Motor neuron (in vitro differentiated cells): ENCODE results near the gene DIPK1B. TPM values are rescaled to one million over a fixed set of nuclear protein-coding genes. Genes with fewer than 3 reads are reported as not detected.
A peak's percentile ranks its signal among the peaks of the same experiment; 100 is the strongest.

Source experiments
- ATAC-seq, 8 experiments: fragments of 200-7000 bp; cut with Tn5 transposase; replicated peaks in 6 of 8; 2 replicates each; pipeline ENCODE4 v1.8.0; 2021; ENCODE audit warnings: mild to moderate bottlenecking in 8 of 8, moderate library complexity in 8 of 8
- H3K27ac ChIP-seq, 2 donors: fragments of 250-450 bp; sonication (Bioruptor Pico); 2 replicates each; pipeline ENCODE4 v1.9.0; 2021; ENCODE audit warnings: antibody characterized with exemption in 2 of 2, mild to moderate bottlenecking in 2 of 2, moderate library complexity in 1 of 2
- H3K4me1 ChIP-seq, 2 donors: fragments of 250-450 bp; sonication (Bioruptor Pico); replicated peaks in 1 of 2; 2 replicates each; pipeline ENCODE4 v1.6.1; 2021; ENCODE audit warnings: antibody characterized with exemption in 2 of 2, mild to moderate bottlenecking in 2 of 2, moderate library complexity in 1 of 2
- H3K4me3 ChIP-seq, 5 donors: fragments of 250-450 bp; sonication (Bioruptor Pico); 2 replicates each; pipeline ENCODE4 v1.9.0; 2021; ENCODE audit warnings: antibody characterized with exemption in 5 of 5, mild to moderate bottlenecking in 5 of 5, moderate library complexity in 4 of 5
- whole genome bisulfite sequencing, 10 experiments: fragments of 450-650 bp; shearing (Covaris generic); methylation state at CpG; one replicate each; pipeline ENCODE4 v1.0.0; 2022; 5-methylcytosine and 5-hydroxymethylcytosine counted together
- in situ Hi-C, 9 experiments: fragments of 400-800 bp; cut with MboI; loops; one replicate each; pipeline ENCODE4 v1.15.0; 2021; ENCODE audit warnings: low sequenced_read_pairs in 9 of 9, low pct_unique_long_range_greater_than_20kb in 2 of 9; ENCODE audit not compliant: unreplicated experiment in 9 of 9
- total RNA-seq, 8 experiments: library from RNA; unstranded; fragments of 300-600 nt; gene quantifications; 2 replicates each; pipeline versions ENCODE4 v1.2.3 to v1.2.4, GENCODE V29; 2022

Gene DIPK1B
- total RNA-seq, 8 experiments from 2014 or later, result 0.92 to 44.3 (median 27.8) TPM

- peaks cover 34 to 48% of the 10 kb centered on the region in 2 donors for H3K4me1 ChIP-seq
- ATAC-seq, result peak in 1 of 8 experiments; percentile 3
- no CpG with 5 or more reads among the region's 19 CpGs for WGBS, 10 experiments
- in situ Hi-C loops, result no loop called here
- no peak overlapping the region for H3K27ac ChIP-seq
- peak overlapping the region in 3 of 5 donors; percentile 38 to 42 (median 38) for H3K4me3 ChIP-seq
These were observed 26.4 kb upstream of the DIPK1B start for GRCh38 chr9:136685790-136686533.

- Histone ChIP-seq H3K4me3 (peak overlapping the region; percentile 22 to 42 (median 38)), H3K4me1 (peaks cover 34 to 53% of the 10 kb centered on the region in 2 donors), H3K27ac (peak overlapping the region in 1 of 2 donors; percentile 22)
- in situ Hi-C loops, result no loop called here
- WGBS, 10 experiments, result no CpG with 5 or more reads among the region's 20 CpGs
- no peak for ATAC-seq
These were observed 25.9 kb upstream of the DIPK1B start for GRCh38 chr9:136686534-136686793.

GRCh38 chr9:136686794-136687711 is 25.3 kb upstream of the DIPK1B start, which contains the start of gene AGPAT2:
TSS of gene AGPAT2 (minus strand) at chr9:136687457. CDS start at chr9:136687357, 100 bp downstream.
- peak within 1 kb of the TSS in 1 of 2 donors; percentile 34 for H3K27ac ChIP-seq

GRCh38 chr9:136687721-136688223 is 24.6 kb upstream of the DIPK1B start:
- H3K4me3 ChIP-seq, result no peak overlapping the region
- H3K27ac ChIP-seq, result peak overlapping the region in 1 of 2 donors; percentile 4
- in situ Hi-C loops, result no loop called here

More at GRCh38 chr9:136686794-136687711, 25.3 kb upstream of the DIPK1B start, which contains the start of gene AGPAT2:
- in situ Hi-C loops, result no loop called here
- Histone ChIP-seq H3K4me1 (peaks cover 34 to 59% of the 10 kb centered on the region in 2 donors), H3K4me3 (peak within 1 kb of the TSS; percentile 22 to 42 (median 38))
- WGBS, 10 experiments, result no CpG with 5 or more reads among the region's 106 CpGs
- peak; percentile 72 to 78 (median 74) for ATAC-seq

GRCh38 chr9:136688274-136689107 is 23.9 kb upstream of the DIPK1B start:
- 20 to 87% (median 46%) methylated on average over 1 to 10 of the region's 21 CpGs; no CpG with 5 or more reads in 2 of the 10 experiments for WGBS, 10 experiments

More at GRCh38 chr9:136687721-136688223, 24.6 kb upstream of the DIPK1B start:
- 34 to 58% methylated on average over 2 to 5 of the region's 37 CpGs; no CpG with 5 or more reads in 8 of the 10 experiments for WGBS, 10 experiments
- peak in 2 of 8 experiments; percentile 9 to 10 for ATAC-seq
- peaks cover 34 to 62% of the 10 kb centered on the region in 2 donors for H3K4me1 ChIP-seq

GRCh38 chr9:136689108-136689460 is 23.3 kb upstream of the DIPK1B start:
- no peak overlapping the region for H3K4me3 ChIP-seq
- no peak for ATAC-seq
- 60 to 88% (median 80%) methylated on average over 1 to 4 of the region's 7 CpGs; no CpG with 5 or more reads in 5 of the 10 experiments for WGBS, 10 experiments
- H3K4me1 ChIP-seq, result peaks cover 26 to 53% of the 10 kb centered on the region in 2 donors
- in situ Hi-C loops, result no loop called here
- H3K27ac ChIP-seq, result no peak overlapping the region

More at GRCh38 chr9:136688274-136689107, 23.9 kb upstream of the DIPK1B start:
- Histone ChIP-seq H3K4me1 (peaks cover 29 to 56% of the 10 kb centered on the region in 2 donors), H3K27ac (no peak overlapping the region), H3K4me3 (no peak overlapping the region)
- in situ Hi-C loops, result no loop called here
- no peak for ATAC-seq

GRCh38 chr9:136690104-136690805 is 22.1 kb upstream of the DIPK1B start:
- in situ Hi-C loops, result no loop called here
- WGBS, 10 experiments, result 80 to 91% (median 86%) methylated on average over 1 to 9 of the region's 25 CpGs; no CpG with 5 or more reads in 4 of the 10 experiments
- H3K4me3 ChIP-seq, result no peak overlapping the region
- H3K27ac ChIP-seq, result no peak overlapping the region
- H3K4me1 ChIP-seq, result peaks cover 18 to 47% of the 10 kb centered on the region in 2 donors
- ATAC-seq, result no peak

- no peak overlapping the region for H3K27ac ChIP-seq
- in situ Hi-C loops, result no loop called here
- peaks cover 12 to 41% of the 10 kb centered on the region in 2 donors for H3K4me1 ChIP-seq
- ATAC-seq, result no peak
- whole genome bisulfite sequencing, 10 experiments, result 80 to 88% methylated on average over 1 of the region's 15 CpGs; no CpG with 5 or more reads in 8 of the 10 experiments
- no peak overlapping the region for H3K4me3 ChIP-seq
These were observed 21.5 kb upstream of the DIPK1B start for GRCh38 chr9:136690806-136691261.

- Histone ChIP-seq H3K4me3 (no peak overlapping the region), H3K4me1 (peaks cover 11 to 41% of the 10 kb centered on the region in 2 donors), H3K27ac (no peak overlapping the region)
- WGBS, 10 experiments, result 61 to 80% methylated on average over 2 to 6 of the region's 29 CpGs; no CpG with 5 or more reads in 8 of the 10 experiments
- ATAC-seq, result peak in 1 of 8 experiments; percentile 4
- in situ Hi-C loops, result no loop called here
These were observed 20.8 kb upstream of the DIPK1B start for GRCh38 chr9:136691316-136692184.

- H3K4me1 ChIP-seq, result peaks cover 11 to 41% of the 10 kb centered on the region in 2 donors
- no peak for ATAC-seq
- in situ Hi-C loops, result no loop called here
- H3K4me3 ChIP-seq, result no peak overlapping the region
- H3K27ac ChIP-seq, result no peak overlapping the region
- WGBS, 10 experiments, result 60 to 100% (median 80%) methylated on average over 1 to 6 of the region's 46 CpGs; no CpG with 5 or more reads in 5 of the 10 experiments
These were observed 19.9 kb upstream of the DIPK1B start for GRCh38 chr9:136692185-136693134.
